SK-N-DZ (cell line): ENCODE data around the gene FGF3.

Source experiments
- DNase-seq: peaks from one replicate; pipeline ENCODE4 v3.0.0-alpha.2; 2015; ENCODE audit warnings: low spot score

The FGF3 gene

DNA sequence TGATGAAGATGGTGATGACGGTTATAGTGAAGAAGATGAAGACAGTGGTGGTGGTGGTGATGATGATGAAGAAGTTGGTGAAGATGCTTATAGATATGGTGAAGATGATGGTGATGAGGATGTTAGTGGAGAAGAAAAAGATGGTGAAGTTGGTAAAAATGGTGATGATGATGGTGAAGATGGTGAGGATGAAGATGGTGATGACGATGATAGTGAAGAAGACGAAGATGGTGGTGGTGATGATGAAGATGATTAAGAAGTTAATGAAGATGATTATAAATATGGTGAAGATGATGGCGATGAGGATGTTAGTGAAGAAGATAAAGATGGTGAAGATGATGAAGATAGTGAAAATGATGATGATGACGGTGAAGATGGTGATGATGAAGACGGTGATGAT lies 25.2 kb upstream of the FGF3 start:
- no peak for DNase-seq

GRCh38 chr11:69843529-69843921 lies 24.3 kb upstream of the FGF3 start:
- no peak for DNase-seq

GRCh38 chr11:69842746-69843528 lies 23.7 kb upstream of the FGF3 start:
- DNase-seq, result no peak

DNA sequence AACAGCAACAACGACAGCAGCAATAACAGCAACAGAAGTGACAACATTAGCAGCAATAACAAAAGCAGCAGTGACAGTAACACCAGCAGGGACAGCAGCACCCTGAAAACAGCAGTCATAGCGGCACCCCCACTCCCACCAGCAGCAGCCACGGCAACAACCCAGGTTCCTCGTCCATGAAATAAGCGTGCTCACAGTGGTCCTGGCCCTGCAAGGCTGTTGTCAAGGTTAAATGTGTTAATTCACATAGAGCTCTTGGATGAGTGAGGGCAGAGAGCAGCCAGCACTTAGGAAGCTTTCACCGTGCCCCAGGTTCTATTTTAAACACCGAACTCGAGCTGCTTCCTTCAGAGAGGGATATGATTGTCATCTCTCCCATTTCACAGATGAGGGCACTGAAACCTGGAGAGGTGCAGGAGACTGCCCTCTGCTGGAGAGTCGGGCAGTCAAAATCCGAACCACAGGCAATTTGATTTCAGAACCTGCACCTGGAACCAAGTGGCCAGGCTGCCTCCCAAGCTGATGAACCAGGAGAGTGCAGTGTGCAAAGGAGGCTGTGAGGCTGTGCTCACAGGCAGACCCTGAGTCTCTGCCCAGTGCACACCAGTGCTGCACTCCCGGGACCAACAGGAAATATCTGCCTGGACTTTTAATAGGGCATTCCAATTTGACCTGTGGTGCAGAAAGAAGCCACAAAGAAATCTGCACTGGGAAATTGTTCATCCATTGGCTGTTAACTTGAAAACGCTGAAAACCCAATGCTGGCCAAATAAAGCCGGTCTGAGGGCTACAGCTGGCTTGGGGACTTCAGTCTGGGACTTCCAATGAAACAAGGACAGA lies 22.9 kb upstream of the FGF3 start:
- DNase-seq, result no peak

GRCh38 chr11:69841170-69841858 lies 22.1 kb upstream of the FGF3 start:
- no peak for DNase-seq

DNA sequence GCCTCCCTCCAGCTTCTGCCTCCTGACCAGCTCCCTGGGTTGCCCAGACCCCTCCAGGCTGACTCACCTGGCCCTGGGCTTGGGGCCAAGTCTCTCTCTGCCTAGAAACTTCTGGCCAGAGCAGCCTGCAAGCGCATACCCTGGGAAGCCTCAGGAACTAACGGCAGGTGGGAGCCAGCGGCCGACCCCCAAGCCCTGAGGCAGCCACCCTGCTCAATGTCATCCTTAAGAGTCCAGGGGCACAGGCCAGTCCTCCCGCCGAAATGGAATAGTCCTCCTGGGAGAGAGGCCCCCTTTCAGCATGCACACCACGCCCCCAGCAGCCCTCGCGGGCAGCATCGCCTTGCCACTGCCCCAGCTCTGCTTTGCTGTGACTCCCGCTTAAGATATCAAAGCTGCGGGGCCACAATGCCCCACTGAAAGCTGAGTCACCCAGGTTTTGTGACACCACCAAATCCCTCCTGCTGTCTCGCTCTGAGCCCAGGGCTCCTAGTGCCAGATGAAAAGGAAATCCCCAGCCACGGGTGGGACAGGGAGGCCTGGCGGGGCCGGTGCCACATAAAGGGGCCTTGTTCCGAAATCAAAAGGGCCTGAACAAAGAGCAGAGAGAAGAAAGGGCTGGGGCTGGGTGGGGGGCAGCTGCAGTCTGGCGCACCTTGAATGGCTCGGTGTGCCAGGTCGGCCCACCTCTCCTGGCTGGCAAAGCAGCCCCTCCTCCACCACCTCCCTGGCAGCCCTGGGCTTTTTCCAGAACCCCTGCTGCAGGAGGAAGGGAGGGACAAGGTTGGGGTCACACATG lies 21.4 kb upstream of the FGF3 start:
- no peak for DNase-seq

DNA sequence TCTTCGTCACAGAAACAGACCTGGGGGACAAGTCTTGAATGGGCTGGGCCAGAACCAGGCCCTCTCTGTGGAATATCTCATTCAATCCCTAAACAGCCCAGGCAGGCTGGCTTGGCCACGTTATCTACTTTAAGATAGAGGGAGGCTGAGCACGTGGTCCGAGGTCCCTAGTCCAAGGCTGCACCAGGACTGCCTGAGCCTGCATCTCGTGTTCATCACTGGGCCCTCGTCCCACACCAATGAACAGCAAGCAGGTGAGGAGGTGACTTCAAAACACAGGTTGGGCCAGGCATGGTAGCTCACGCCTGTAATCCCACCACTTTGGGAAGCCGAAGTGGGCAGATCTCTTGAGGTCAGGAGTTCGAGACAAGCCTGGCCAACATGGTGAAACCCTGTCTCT lies 20.3 kb upstream of the FGF3 start:
- DNase-seq, result no peak

DNA sequence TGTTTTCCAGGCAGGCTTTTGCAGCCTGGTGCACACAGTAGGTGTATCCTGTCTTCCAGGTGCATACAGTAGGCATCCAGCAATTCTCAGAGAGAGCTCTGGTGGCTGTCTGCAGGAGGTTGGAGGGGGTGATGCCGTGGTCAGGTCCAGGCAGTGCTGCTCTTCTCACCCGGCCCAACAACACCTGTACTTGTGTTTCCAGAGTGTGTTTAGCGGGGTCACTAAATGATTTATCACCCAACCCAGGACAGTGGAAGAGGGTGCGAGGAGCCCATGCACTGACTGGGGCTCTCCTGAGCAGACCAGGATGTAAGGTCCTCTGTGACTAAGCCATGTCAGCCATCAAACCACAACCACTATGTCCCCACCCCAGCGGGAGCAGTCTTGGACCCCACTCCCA lies 18.6 kb upstream of the FGF3 start:
- no peak for DNase-seq

DNA sequence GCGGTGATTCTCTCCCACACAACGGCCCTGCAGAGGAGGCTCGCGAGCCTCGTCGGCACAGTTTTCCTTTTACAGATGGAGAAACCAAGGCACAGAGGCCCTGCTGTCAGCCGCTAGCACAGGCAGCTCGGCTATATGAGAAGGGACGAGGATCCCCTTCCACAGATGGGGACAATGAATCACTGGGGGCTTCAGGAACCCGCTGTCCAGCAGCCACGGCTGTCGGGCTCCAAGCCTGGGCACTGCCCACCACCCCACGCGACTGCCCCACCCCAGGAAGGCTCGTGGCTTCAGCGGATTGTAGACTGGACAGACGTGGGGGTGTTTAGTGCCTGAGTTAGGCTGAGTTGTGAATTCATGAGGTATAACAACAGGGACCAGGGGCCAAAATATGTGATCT lies 17.2 kb upstream of the FGF3 start:
- no peak for DNase-seq

- no peak for DNase-seq
Measured at GRCh38 chr11:69834811-69835800, 15.9 kb upstream of the FGF3 start.

DNA sequence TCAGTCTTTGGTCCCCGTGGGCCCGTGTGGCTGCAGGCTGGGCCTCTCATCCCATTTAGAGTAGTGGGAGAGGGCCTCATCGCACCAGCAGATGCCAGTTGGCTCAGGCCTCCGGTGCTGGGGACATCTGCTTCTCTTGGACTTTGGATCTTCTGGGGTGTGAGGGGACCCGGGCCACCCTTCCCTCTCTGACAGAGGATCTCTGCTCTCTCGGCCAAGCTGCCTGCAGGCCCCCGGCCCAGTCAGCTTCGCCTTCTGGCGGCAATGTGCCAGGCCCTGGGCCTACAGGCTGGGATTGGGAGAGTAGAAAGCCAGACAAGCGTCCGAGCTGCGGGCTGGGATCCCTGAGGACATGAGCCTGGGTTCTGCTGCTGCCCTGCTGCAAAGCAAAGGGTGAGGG lies 15.0 kb upstream of the FGF3 start:
- no peak for DNase-seq

GRCh38 chr11:69832561-69833413 lies 13.6 kb upstream of the FGF3 start:
- no peak for DNase-seq

DNA sequence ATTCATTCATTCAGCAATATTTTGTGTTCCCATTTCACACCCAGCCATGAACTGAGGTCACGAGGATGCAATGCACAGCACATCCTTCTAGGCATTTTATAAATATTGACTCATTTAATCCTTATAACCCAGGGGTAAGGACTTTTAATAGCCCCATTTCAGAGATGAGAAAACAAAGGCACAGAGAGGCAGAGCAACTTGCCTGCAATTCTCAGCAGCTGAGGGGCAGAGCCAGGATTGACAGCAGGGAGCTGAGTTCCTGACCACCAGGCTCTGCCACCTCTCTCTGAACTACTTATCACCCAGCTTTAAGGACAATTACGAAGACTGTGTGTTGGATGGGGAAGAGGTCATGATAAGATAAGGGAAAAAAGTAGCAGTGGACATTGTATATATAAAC lies 12.8 kb upstream of the FGF3 start:
- DNase-seq, result no peak

DNA sequence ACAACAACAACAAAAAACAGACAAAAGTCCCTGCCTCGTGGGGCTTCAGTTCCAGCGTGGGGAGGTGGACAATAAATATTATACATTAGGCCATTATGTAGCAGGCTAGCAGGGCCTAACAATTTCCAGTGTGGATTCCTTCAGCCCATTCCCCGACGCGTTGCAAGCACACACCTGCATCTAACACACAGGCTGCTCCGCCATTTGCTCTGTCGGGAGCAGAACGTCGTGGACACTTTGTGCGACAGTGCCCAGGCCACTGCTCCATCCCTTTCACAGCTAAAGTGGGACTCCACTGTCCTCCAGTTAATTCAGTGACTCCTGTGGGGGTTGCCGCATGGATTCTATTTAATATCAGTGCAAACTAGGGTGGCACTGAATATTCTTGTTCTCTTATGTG lies 10.9 kb upstream of the FGF3 start:
- DNase-seq, result no peak

DNA sequence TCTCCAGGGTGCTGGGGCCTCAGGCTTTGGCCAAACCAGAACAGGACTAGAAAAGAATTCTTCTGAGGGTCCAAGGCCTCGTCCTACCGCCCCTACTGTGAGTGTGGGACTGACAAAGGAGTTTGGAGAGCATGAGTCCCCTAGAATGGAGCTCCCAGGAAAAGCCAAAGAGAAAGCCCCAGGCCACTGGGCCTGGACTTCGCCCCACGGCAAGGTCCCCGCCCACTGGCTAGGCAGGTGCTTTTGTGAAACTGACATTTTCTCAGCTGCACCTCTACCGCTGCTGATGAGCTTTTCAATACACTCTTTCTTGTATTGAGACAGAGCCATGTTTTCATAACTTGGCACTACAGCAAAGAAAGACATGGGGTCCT lies 9.7 kb upstream of the FGF3 start:
- no peak for DNase-seq

DNA sequence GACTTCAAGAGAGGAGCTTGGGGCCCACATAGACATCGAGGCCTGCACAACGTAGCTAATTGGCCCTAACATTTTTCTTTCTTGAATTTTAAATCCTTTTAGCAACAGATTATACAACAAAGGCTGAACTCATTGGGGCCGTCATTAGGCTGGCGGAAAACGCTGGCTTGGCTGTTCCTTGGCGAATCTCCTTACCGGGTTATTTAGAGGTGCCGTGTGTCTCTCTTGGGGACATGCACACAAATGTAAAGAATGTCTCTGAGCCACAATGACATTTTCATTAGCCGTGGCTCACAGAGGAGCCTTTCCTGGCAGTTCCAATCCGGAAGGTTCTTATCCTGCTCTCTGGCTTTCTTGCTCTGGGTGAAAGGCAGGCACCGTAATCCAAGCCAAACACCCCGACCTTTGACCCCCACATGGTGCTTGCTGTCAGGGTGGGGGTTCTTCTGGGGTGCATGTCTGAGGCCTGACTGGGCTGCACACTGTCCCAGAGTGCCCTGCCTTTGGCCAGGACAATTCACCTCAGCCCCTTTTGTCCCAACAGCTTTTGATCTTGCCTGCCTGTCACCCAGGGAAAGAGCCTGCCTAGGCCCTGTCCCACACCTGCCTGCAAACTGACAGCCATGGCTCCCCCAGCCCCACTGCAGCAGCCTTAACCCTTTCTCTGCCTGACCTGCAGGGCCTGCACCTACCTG lies 9.2 kb upstream of the FGF3 start:
- no peak for DNase-seq

- no peak for DNase-seq
Measured at GRCh38 chr11:69826773-69827172, 7.6 kb upstream of the FGF3 start.

- DNase-seq, result no peak
Measured at GRCh38 chr11:69825941-69826340, 6.7 kb upstream of the FGF3 start.
